Breast epithelium (tissue), 4 donors: ENCODE results near the gene TUBB2B. TPM values are rescaled to one million over a fixed set of nuclear protein-coding genes. Genes with fewer than 3 reads are reported as not detected.

Experiments
- DNase-seq, 2 donors: peaks; one replicate each; pipeline ENCODE4 v3.0.0-alpha.2; 2019; ENCODE audit warnings: low spot score in 2 of 2
- H3K27ac ChIP-seq, 2 donors: fragments of 200-600 bp; sonication (generic) in 1 of 2; one replicate each; pipeline ENCODE4 v1.5.1; 2016 to 2019; ENCODE audit warnings: mild to moderate bottlenecking in 1 of 2
- H3K27me3 ChIP-seq, 2 donors: fragments of 200-600 bp; sonication (generic) in 1 of 2; one replicate each; pipeline versions ENCODE4 v1.5.1 to v1.6.0; 2017 to 2019; ENCODE audit warnings: control low read depth in 1 of 2, mild to moderate bottlenecking in 1 of 2
- H3K36me3 ChIP-seq: fragments of 200-600 bp; one replicate; pipeline ENCODE4 v1.5.1; 2019
- H3K4me1 ChIP-seq, 2 donors: fragments of 200-600 bp; sonication (generic); one replicate each; pipeline ENCODE4 v1.5.1; 2016 to 2019; ENCODE audit warnings: control low read depth in 1 of 2
- H3K4me3 ChIP-seq, 3 donors: fragments of 200-600 bp; sonication (generic); 1 replicate in 2 of 3; 2 replicates in 1 of 3; pipeline ENCODE4 v1.5.1; 2016 to 2019; ENCODE audit warnings: mild to moderate bottlenecking in 3 of 3, moderate library complexity in 2 of 3
- H3K9me3 ChIP-seq, 2 donors: fragments of 200-600 bp; sonication (generic) in 1 of 2; one replicate each; pipeline ENCODE4 v1.5.1; 2016 to 2019; ENCODE audit warnings: control low read depth in 1 of 2
- CTCF ChIP-seq, 3 donors: fragments of 450-650 bp; IDR thresholded peaks; one replicate each; pipeline ENCODE4 v1.5.1; 2016 to 2017; ENCODE audit warnings: antibody characterized with exemption in 3 of 3, mild to moderate bottlenecking in 3 of 3, moderate library complexity in 3 of 3
- POLR2A ChIP-seq: fragments of 450-650 bp; IDR thresholded peaks from one replicate; pipeline ENCODE4 v1.6.1; 2016; ENCODE audit warnings: antibody characterized with exemption, mild to moderate bottlenecking, moderate library complexity
- POLR2AphosphoS5 ChIP-seq, 3 donors: sonication (generic); formaldehyde crosslinking; IDR thresholded peaks; one replicate each; pipeline ENCODE4 v1.6.1; 2017; ENCODE audit warnings: antibody characterized with exemption in 3 of 3
- intact Hi-C: fragments of 100-400 bp; cut with DNase I; formaldehyde crosslinking; loops from one replicate; pipeline ENCODE4 v1.15.1; 2023; ENCODE audit warnings: low total_unique reads
- total RNA-seq, 3 donors: library from RNA; depleted of rRNA; stranded (reverse); fragments of >200 nt; gene quantifications; one replicate each; pipeline ENCODE4 v1.1.0, GENCODE V29; 2016

The TUBB2B gene
- total RNA-seq, 3 donors from 2014 or later, result 4.2 to 7.5 (median 7.3) TPM

- no peak for TF ChIP-seq CTCF (IDR thresholded peaks at IDR 0.05)
- TF ChIP-seq POLR2AphosphoS5 (IDR thresholded peaks at IDR 0.05), result no peak
- no peak for TF ChIP-seq POLR2A
- Histone ChIP-seq H3K4me3 (no peak overlapping the region), H3K27ac (no peak overlapping the region), H3K9me3 (no peaks in the 10 kb centered on the region), H3K36me3 (no peaks in the 10 kb centered on the region), H3K27me3 (no peaks in the 10 kb centered on the region), H3K4me1 (no peaks in the 10 kb centered on the region)
- no peak for DNase-seq
- intact Hi-C loops, result no loop called here
Measured at GRCh38 chr6:3218266-3218665, 9.2 kb downstream of the TUBB2B start.

- Histone ChIP-seq H3K36me3 (no peaks in the 10 kb centered on the region), H3K4me3 (no peak overlapping the region), H3K27me3 (no peaks in the 10 kb centered on the region), H3K9me3 (no peaks in the 10 kb centered on the region), H3K4me1 (no peaks in the 10 kb centered on the region), H3K27ac (no peak overlapping the region)
- intact Hi-C loops, result no loop called here
- no peak for TF ChIP-seq POLR2AphosphoS5 (IDR thresholded peaks at IDR 0.05)
- TF ChIP-seq CTCF (IDR thresholded peaks at IDR 0.05), result no peak
- no peak for TF ChIP-seq POLR2A
- no peak for DNase-seq
Measured at GRCh38 chr6:3217286-3217685, 10.2 kb downstream of the TUBB2B start.

GRCh38 chr6:3214898-3215297 lies 12.6 kb downstream of the TUBB2B start:
- no peak overlapping the region for H3K4me3 ChIP-seq
- H3K36me3 ChIP-seq, result no peaks in the 10 kb centered on the region
- no peak overlapping the region for H3K27ac ChIP-seq
- no peak for DNase-seq
- H3K27me3 ChIP-seq, result no peaks in the 10 kb centered on the region
- no peaks in the 10 kb centered on the region for H3K4me1 ChIP-seq
- no peaks in the 10 kb centered on the region for H3K9me3 ChIP-seq
- intact Hi-C loops, result no loop called here
- TF ChIP-seq POLR2AphosphoS5 (IDR thresholded peaks at IDR 0.05) (no peak), CTCF (IDR thresholded peaks at IDR 0.05) (no peak), POLR2A (no peak)

- no peak for TF ChIP-seq POLR2AphosphoS5 (IDR thresholded peaks at IDR 0.05)
- no peak for TF ChIP-seq POLR2A
- TF ChIP-seq CTCF (IDR thresholded peaks at IDR 0.05), result no peak
- no peak for DNase-seq
- Histone ChIP-seq H3K27me3 (no peaks in the 10 kb centered on the region), H3K4me1 (peaks cover 0 to 5% of the 10 kb centered on the region in 2 donors), H3K4me3 (no peak overlapping the region), H3K36me3 (no peaks in the 10 kb centered on the region), H3K9me3 (no peaks in the 10 kb centered on the region), H3K27ac (no peak overlapping the region)
- intact Hi-C loops, result no loop called here
Measured at GRCh38 chr6:3213334-3213695, 14.1 kb downstream of the TUBB2B start.

- no peaks in the 10 kb centered on the region for H3K27me3 ChIP-seq
- H3K27ac ChIP-seq, result peak overlapping the region; percentile 74 to 84
- intact Hi-C loops, result no loop called here
- H3K9me3 ChIP-seq, result no peaks in the 10 kb centered on the region
- no peaks in the 10 kb centered on the region for H3K36me3 ChIP-seq
- TF ChIP-seq POLR2A, result no peak
- no peak for TF ChIP-seq POLR2AphosphoS5 (IDR thresholded peaks at IDR 0.05)
- no peak for TF ChIP-seq CTCF (IDR thresholded peaks at IDR 0.05)
- no peak for DNase-seq
- peaks cover 0 to 6% of the 10 kb centered on the region in 2 donors for H3K4me1 ChIP-seq
- H3K4me3 ChIP-seq, result no peak overlapping the region
Measured at GRCh38 chr6:3212261-3212660, 15.2 kb downstream of the TUBB2B start.
